ACC112 (cell line): Measurements from ENCODE around the gene TMEM107.

ENCODE experiments used
- H2AFZ ChIP-seq: fragments of 200-600 bp; sonication (generic); one replicate; pipeline ENCODE4 v1.6.0; 2017; ENCODE audit warnings: antibody characterized with exemption, low read length; ENCODE audit not compliant: unreplicated experiment
- H3K27ac ChIP-seq: fragments of 200-600 bp; sonication (generic); 2 replicates; pipeline ENCODE4 v1.5.1; 2014; ENCODE audit warnings: low read depth, mild to moderate bottlenecking, antibody characterized with exemption, low read length, moderate library complexity
- H3K27me3 ChIP-seq: fragments of 200-600 bp; sonication (generic); 2 replicates; pipeline ENCODE4 v1.6.1; 2014; ENCODE audit warnings: mild to moderate bottlenecking, antibody characterized with exemption, low read length, moderate library complexity, mixed read lengths; ENCODE audit not compliant: insufficient read depth
- H3K36me3 ChIP-seq: fragments of 200-600 bp; sonication (generic); 2 replicates; pipeline ENCODE4 v1.6.1; 2016; ENCODE audit warnings: mild to moderate bottlenecking, antibody characterized with exemption, low read length, moderate library complexity, mixed read lengths; ENCODE audit not compliant: insufficient read depth
- H3K4me1 ChIP-seq: fragments of 200-600 bp; sonication (generic); one replicate; pipeline ENCODE4 v1.6.1; 2016; ENCODE audit warnings: low read length, mixed read lengths; ENCODE audit not compliant: insufficient read depth, unreplicated experiment, control insufficient read depth
- H3K4me3 ChIP-seq: fragments of 200-600 bp; sonication (generic); 2 replicates; pipeline ENCODE4 v1.5.1; 2014; ENCODE audit warnings: mild to moderate bottlenecking, low read depth, low read length
- H3K79me2 ChIP-seq: fragments of 200-600 bp; sonication (generic); one replicate; pipeline ENCODE4 v1.6.0; 2016; ENCODE audit warnings: low read length; ENCODE audit not compliant: control insufficient read depth, unreplicated experiment, insufficient read depth

Gene TMEM107

GRCh38 chr17:8126491-8127066 lies 49.6 kb downstream of the TMEM107 start:
- no peaks in the 10 kb centered on the region for H3K27me3 ChIP-seq
- peak overlapping the region; percentile 96 for H2AFZ ChIP-seq
- peak overlapping the region; percentile 80 for H3K4me3 ChIP-seq
- H3K79me2 ChIP-seq = no peaks in the 10 kb centered on the region
- H3K27ac ChIP-seq = no peak overlapping the region
- peaks cover 7% of the 10 kb centered on the region for H3K4me1 ChIP-seq
- H3K36me3 ChIP-seq = no peaks in the 10 kb centered on the region

- Histone ChIP-seq H3K36me3 (no peaks in the 10 kb centered on the region), H3K27me3 (no peaks in the 10 kb centered on the region), H3K79me2 (no peaks in the 10 kb centered on the region), H3K4me3 (peak overlapping the region; percentile 80), H3K4me1 (peaks cover 7% of the 10 kb centered on the region), H3K27ac (no peak overlapping the region), H2AFZ (peak overlapping the region; percentile 92)
These were observed 50.2 kb downstream of the TMEM107 start for GRCh38 chr17:8125947-8126490.

- Histone ChIP-seq H3K27ac (no peak overlapping the region), H3K4me3 (peak overlapping the region; percentile 80), H3K27me3 (no peaks in the 10 kb centered on the region), H3K36me3 (no peaks in the 10 kb centered on the region), H3K79me2 (no peaks in the 10 kb centered on the region), H3K4me1 (peaks cover 7% of the 10 kb centered on the region), H2AFZ (peak overlapping the region; percentile 14)
These were observed 50.8 kb downstream of the TMEM107 start for GRCh38 chr17:8125154-8125946.

- Histone ChIP-seq H3K27me3 (no peaks in the 10 kb centered on the region), H3K4me3 (peak overlapping the region; percentile 80), H3K36me3 (no peaks in the 10 kb centered on the region), H3K79me2 (no peaks in the 10 kb centered on the region), H3K4me1 (peaks cover 7% of the 10 kb centered on the region), H3K27ac (no peak overlapping the region), H2AFZ (peak overlapping the region; percentile 26)
These were observed 51.6 kb downstream of the TMEM107 start for GRCh38 chr17:8124350-8125153.

- no peaks in the 10 kb centered on the region for H3K27me3 ChIP-seq
- H3K4me1 ChIP-seq = peaks cover 7% of the 10 kb centered on the region
- H2AFZ ChIP-seq = peak within 1 kb of the TSS; percentile 46
These were observed 52.4 kb downstream of the TMEM107 start, which contains the start of gene HES7 for GRCh38 chr17:8123695-8124349. Gene HES7 (minus strand): TSS chr17:8124106. CDS start chr17:8124084, 22 bp downstream.

DNA sequence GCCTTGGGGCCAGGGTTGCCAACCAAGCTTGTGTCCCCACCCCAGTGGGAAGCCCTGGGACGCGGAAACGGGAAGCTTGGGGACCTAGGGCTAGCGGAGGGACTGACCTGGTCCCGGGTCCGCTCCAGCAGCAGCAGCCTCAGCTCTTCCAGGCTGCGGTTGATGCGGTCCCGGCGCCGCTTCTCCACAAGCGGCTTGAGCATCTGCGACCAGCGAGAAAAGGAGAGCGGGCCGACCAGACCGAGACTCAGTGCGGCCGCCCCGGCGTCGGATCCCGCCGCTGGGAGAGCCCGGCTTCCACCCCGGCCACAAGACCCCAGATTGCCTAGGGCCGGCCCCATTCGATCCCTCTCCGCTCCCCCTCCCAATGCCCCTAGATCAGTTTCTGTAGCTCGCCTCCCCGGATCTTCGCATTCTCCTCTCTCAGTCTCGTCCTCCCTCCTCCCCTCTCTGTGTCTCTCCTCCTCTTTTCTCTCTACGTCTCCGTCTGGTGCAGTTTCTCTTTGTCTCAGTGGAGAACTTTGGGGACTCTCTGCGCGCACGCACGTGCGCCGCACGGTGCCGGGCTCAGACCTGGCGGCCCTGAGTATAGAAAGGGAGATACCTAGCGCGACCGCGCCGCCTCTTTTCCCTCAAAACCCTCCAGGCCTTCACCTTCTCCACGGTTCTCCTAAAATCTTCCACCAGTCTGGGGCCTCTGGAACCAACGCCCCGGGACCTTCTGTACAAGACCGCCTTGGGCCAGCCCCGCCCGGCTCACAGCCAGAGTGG lies 53.1 kb downstream of the TMEM107 start:
- peak overlapping the region; percentile 77 for H2AFZ ChIP-seq
- no peaks in the 10 kb centered on the region for H3K79me2 ChIP-seq
- H3K36me3 ChIP-seq = no peaks in the 10 kb centered on the region
- peaks cover 12% of the 10 kb centered on the region for H3K4me1 ChIP-seq
- no peaks in the 10 kb centered on the region for H3K27me3 ChIP-seq
- H3K4me3 ChIP-seq = peak overlapping the region; percentile 80
- H3K27ac ChIP-seq = peak overlapping the region; percentile 1; the same call in 1 of the 2 replicates

More at GRCh38 chr17:8123695-8124349, 52.4 kb downstream of the TMEM107 start, which contains the start of gene HES7:
- Histone ChIP-seq H3K79me2 (no peaks in the 10 kb centered on the region), H3K36me3 (no peaks in the 10 kb centered on the region), H3K27ac (peak within 1 kb of the TSS; percentile 1; the same call in 1 of the 2 replicates), H3K4me3 (peak within 1 kb of the TSS; percentile 80)
